ENCODE results near the gene USP7.

DNA sequence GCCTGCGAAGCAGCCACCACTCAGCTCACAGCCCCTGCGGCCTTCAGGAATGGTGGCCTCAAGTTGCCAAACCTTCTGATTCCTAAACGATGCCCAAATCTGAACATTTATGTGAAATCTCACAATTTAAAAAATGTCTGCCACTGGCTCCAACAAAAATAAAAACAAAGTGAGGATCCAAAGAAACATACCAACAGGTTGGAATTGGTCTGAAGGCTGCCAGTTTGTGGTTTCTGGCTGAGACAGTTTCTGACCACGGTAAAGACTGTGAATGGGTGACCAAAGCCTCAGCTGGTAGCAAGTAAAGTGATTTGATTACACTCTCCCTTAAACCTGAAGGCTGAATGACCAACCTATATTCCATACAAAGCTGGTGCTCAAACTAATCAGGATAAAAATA lies 56.6 kb downstream of the USP7 start:
- TF ChIP-seq, protein P1, sequence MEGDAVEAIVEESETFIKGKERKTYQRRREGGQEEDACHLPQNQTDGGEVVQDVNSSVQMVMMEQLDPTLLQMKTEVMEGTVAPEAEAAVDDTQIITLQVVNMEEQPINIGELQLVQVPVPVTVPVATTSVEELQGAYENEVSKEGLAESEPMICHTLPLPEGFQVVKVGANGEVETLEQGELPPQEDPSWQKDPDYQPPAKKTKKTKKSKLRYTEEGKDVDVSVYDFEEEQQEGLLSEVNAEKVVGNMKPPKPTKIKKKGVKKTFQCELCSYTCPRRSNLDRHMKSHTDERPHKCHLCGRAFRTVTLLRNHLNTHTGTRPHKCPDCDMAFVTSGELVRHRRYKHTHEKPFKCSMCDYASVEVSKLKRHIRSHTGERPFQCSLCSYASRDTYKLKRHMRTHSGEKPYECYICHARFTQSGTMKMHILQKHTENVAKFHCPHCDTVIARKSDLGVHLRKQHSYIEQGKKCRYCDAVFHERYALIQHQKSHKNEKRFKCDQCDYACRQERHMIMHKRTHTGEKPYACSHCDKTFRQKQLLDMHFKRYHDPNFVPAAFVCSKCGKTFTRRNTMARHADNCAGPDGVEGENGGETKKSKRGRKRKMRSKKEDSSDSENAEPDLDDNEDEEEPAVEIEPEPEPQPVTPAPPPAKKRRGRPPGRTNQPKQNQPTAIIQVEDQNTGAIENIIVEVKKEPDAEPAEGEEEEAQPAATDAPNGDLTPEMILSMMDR (IDR thresholded peaks at IDR 0.05; ENCODE audit: insufficient read depth, low read depth, low read length) = no peak
- no peak for TF ChIP-seq EZH2 (IDR thresholded peaks at IDR 0.05; ENCODE audit: insufficient read depth, low read length)

Measured in astrocyte (in vitro differentiated cells and primary cell).